H9 (cell line): ENCODE measurements around the gene MCU. TPM values are rescaled to one million over a fixed set of nuclear protein-coding genes. Genes with fewer than 3 reads are reported as not detected.

Experiments
- DNase-seq: peaks from one replicate; pipeline ENCODE4 v3.0.0-alpha.2; 2017
- H2AFZ ChIP-seq: one replicate; pipeline ENCODE4 v1.6.1; 2013; ENCODE audit warnings: mild to moderate bottlenecking, low read length, control low read depth, moderate library complexity
- H2AK5ac ChIP-seq: 2 replicates; pipeline ENCODE4 v1.6.1; 2013; ENCODE audit warnings: low read length, control low read depth, mixed read lengths; ENCODE audit not compliant: insufficient read length
- H2BK120ac ChIP-seq: one replicate; pipeline ENCODE4 v1.6.1; 2013; ENCODE audit warnings: low read depth, mild to moderate bottlenecking, low read length, control low read depth, inconsistent platforms; ENCODE audit not compliant: poor library complexity, severe bottlenecking
- H2BK12ac ChIP-seq: 2 replicates; pipeline ENCODE4 v1.6.1; 2013; ENCODE audit warnings: low read length, control low read depth, mixed read lengths, low read depth; ENCODE audit not compliant: insufficient read length
- H2BK15ac ChIP-seq: 2 replicates; pipeline ENCODE4 v1.6.1; 2013; ENCODE audit warnings: low read depth, low read length, control low read depth
- H2BK20ac ChIP-seq: one replicate; pipeline ENCODE4 v1.6.1; 2013; ENCODE audit warnings: low read depth, mild to moderate bottlenecking, low read length, control low read depth, inconsistent platforms; ENCODE audit not compliant: poor library complexity, severe bottlenecking
- H2BK5ac ChIP-seq: 2 replicates; pipeline ENCODE4 v1.6.1; 2013; ENCODE audit warnings: low read length, control low read depth, mixed read lengths; ENCODE audit not compliant: insufficient read length
- H3K14ac ChIP-seq: 2 replicates; pipeline ENCODE4 v1.6.1; 2013; ENCODE audit warnings: low read length, control low read depth; ENCODE audit not compliant: insufficient read depth
- H3K18ac ChIP-seq: 2 replicates; pipeline ENCODE4 v1.6.1; 2013; ENCODE audit warnings: low read depth, mild to moderate bottlenecking, mixed read lengths, low read length, control low read depth; ENCODE audit not compliant: insufficient read length
- H3K23ac ChIP-seq: 2 replicates; pipeline ENCODE4 v1.6.1; 2013; ENCODE audit warnings: low read length, control low read depth, mixed read lengths, low read depth; ENCODE audit not compliant: insufficient read length
- H3K23me2 ChIP-seq: 2 replicates; pipeline ENCODE4 v1.6.1; 2013; ENCODE audit warnings: low read depth, mild to moderate bottlenecking, mixed read lengths, low read length, control low read depth; ENCODE audit not compliant: insufficient read length, poor library complexity, severe bottlenecking
- H3K27ac ChIP-seq: 2 replicates; pipeline ENCODE4 v1.5.1; 2013; ENCODE audit warnings: low read length, control low read depth, mixed read lengths, low read depth; ENCODE audit not compliant: insufficient read length
- H3K27me3 ChIP-seq: 2 replicates; pipeline ENCODE4 v1.6.1; 2013; ENCODE audit warnings: low read length, control low read depth, inconsistent platforms; ENCODE audit not compliant: insufficient read depth
- H3K4ac ChIP-seq: 2 replicates; pipeline ENCODE4 v1.6.1; 2013; ENCODE audit warnings: low read depth, mild to moderate bottlenecking, control low read depth, inconsistent platforms, low read length, moderate library complexity
- H3K4me1 ChIP-seq: 2 replicates; pipeline ENCODE4 v1.6.1; 2013; ENCODE audit warnings: low read length, control low read depth, inconsistent platforms; ENCODE audit not compliant: insufficient read depth
- H3K4me2 ChIP-seq: 2 replicates; pipeline ENCODE4 v1.6.1; 2013; ENCODE audit warnings: low read length, control low read depth, mixed read lengths; ENCODE audit not compliant: insufficient read length, insufficient read depth
- H3K56ac ChIP-seq: 2 replicates; pipeline ENCODE4 v1.6.1; 2013; ENCODE audit warnings: low read depth, mild to moderate bottlenecking, mixed read lengths, low read length, control low read depth; ENCODE audit not compliant: insufficient read length
- H3K79me1 ChIP-seq: 2 replicates; pipeline ENCODE4 v1.6.1; 2013; ENCODE audit warnings: low read depth, mild to moderate bottlenecking, moderate library complexity, low read length, control low read depth, inconsistent platforms; ENCODE audit not compliant: insufficient read depth, poor library complexity, severe bottlenecking
- H3K79me2 ChIP-seq: 2 replicates; pipeline ENCODE4 v1.6.1; 2013; ENCODE audit warnings: low read length, control low read depth, inconsistent platforms; ENCODE audit not compliant: insufficient read depth
- H3K9ac ChIP-seq: 2 replicates; pipeline ENCODE4 v1.6.1; 2013; ENCODE audit warnings: low read length, control low read depth, mixed read lengths; ENCODE audit not compliant: insufficient read length; ENCODE audit errors: extremely low read depth
- H3K9me3 ChIP-seq: one replicate; pipeline ENCODE4 v1.6.1; 2013; ENCODE audit warnings: low read depth, low read length, inconsistent platforms; ENCODE audit not compliant: control insufficient read depth
- H3T11ph ChIP-seq: one replicate; pipeline ENCODE4 v1.6.1; 2013; ENCODE audit warnings: mild to moderate bottlenecking, low read length, control low read depth, inconsistent platforms
- H4K20me1 ChIP-seq: one replicate; pipeline ENCODE4 v1.6.1; 2013; ENCODE audit not compliant: control insufficient read depth, insufficient read length, insufficient read depth
- H4K5ac ChIP-seq: 2 replicates; pipeline ENCODE4 v1.6.1; 2013; ENCODE audit warnings: low read depth, mild to moderate bottlenecking, mixed read lengths, low read length, control low read depth; ENCODE audit not compliant: insufficient read length
- H4K8ac ChIP-seq: replicated peaks from 2 replicates; pipeline ENCODE4 v1.6.1; 2013; ENCODE audit warnings: low read length, control low read depth, mixed read lengths, low read depth; ENCODE audit not compliant: insufficient read length
- H4K91ac ChIP-seq: 2 replicates; pipeline ENCODE4 v1.6.1; 2013; ENCODE audit warnings: low read depth, mild to moderate bottlenecking, moderate library complexity, mixed read lengths, low read length, control low read depth; ENCODE audit not compliant: insufficient read length
- H3K27ac Mint-ChIP-seq, 3 experiments: 2 replicates in 2 of 3; 3 replicates in 1 of 3; pipeline ENCODE4 v1.8.0; 2020 to 2021; ENCODE audit warnings: mixed read lengths in 3 of 3, mild to moderate bottlenecking in 1 of 3, moderate library complexity in 1 of 3
- H3K27me3 Mint-ChIP-seq: 2 replicates; pipeline ENCODE4 v1.8.0; 2021; ENCODE audit warnings: low read depth, mild to moderate bottlenecking, moderate library complexity, mixed read lengths
- H3K36me3 Mint-ChIP-seq, 3 experiments: 2 replicates in 2 of 3; 3 replicates in 1 of 3; pipeline ENCODE4 v1.8.0; 2020 to 2021; ENCODE audit warnings: low read depth in 3 of 3, mixed read lengths in 3 of 3; ENCODE audit not compliant: insufficient read depth in 1 of 3
- H3K4me1 Mint-ChIP-seq, 2 experiments: 2 replicates each; pipeline ENCODE4 v1.8.0; 2020; ENCODE audit warnings: mixed read lengths in 2 of 2
- H3K4me3 Mint-ChIP-seq, 2 experiments: 2 replicates in 1 of 2; 3 replicates in 1 of 2; pipeline ENCODE4 v1.8.0; 2020 to 2021; ENCODE audit warnings: mild to moderate bottlenecking in 2 of 2, mixed read lengths in 2 of 2, moderate library complexity in 1 of 2
- H3K9me3 Mint-ChIP-seq, 2 experiments: 2 replicates in 1 of 2; 3 replicates in 1 of 2; pipeline ENCODE4 v1.8.0; 2020; ENCODE audit warnings: mild to moderate bottlenecking in 2 of 2, mixed read lengths in 2 of 2, moderate library complexity in 1 of 2
- WGBS: extraction: QIAGEN DNeasy Blood & Tissue Kit; methylation state at CpG from one replicate; pipeline ENCODE4 v1.1.7; 2013; ENCODE audit warnings: missing lambda C conversion rate, low lambda C conversion rate, mixed read lengths; ENCODE audit not compliant: insufficient read length; ENCODE audit errors: extremely low coverage; 5-methylcytosine and 5-hydroxymethylcytosine counted together
- total RNA-seq: library from RNA; stranded (reverse); gene quantifications from 2 replicates; pipeline ENCODE4 v1.2.1, GENCODE V29; 2021
- TF ChIP-seq, protein P1 (sequence below): fragments of 200-600 bp; sonication (generic); conservative IDR thresholded peaks from 3 replicates; pipeline ENCODE4 v1.8.0; 2021; ENCODE audit warnings: antibody characterized with exemption, mild to moderate bottlenecking

Gene MCU
- total RNA-seq, 1 experiment from 2014 or later = 36.6 TPM

DNA sequence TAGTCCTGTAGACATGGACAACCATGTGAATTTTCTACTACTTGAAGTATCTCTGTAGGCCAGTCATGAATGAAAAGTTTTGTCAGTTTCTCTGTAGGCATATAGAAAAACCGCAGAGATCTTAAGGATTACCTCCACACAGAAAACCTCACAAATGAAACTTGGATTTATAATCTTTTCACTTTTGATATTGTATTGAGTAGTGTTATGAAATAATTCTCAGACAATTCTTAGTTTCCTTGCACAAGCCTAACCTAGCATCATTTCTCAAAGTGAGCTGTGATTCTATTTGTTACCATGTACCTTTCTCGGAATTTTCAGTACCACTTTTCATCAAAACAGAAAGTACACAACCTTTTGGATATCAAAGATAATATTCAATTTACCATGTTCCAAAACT lies 150.2 kb downstream of the MCU start:
- Histone ChIP-seq H4K5ac (no peak overlapping the region), H4K8ac (no peak overlapping the region), H3K56ac (no peak overlapping the region), H2BK12ac (no peak overlapping the region), H2AK5ac (no peak overlapping the region), H2BK5ac (no peak overlapping the region), H3K14ac (no peak overlapping the region), H2BK120ac (no peak overlapping the region), H3K23ac (no peak overlapping the region), H3K23me2 (no peaks in the 10 kb centered on the region), H3K27ac (no peak overlapping the region), H4K91ac (no peak overlapping the region), H2BK20ac (no peak overlapping the region), H3K27me3 (no peaks in the 10 kb centered on the region), H3K79me1 (no peaks in the 10 kb centered on the region), H3K79me2 (no peaks in the 10 kb centered on the region; the same call in 1 of the 2 replicates), H3K18ac (no peak overlapping the region), H3K9me3 (no peaks in the 10 kb centered on the region), H2AFZ (no peak overlapping the region), H3K9ac (no peak overlapping the region), H2BK15ac (no peak overlapping the region), H3T11ph (no peak overlapping the region), H3K4me1 (no peaks in the 10 kb centered on the region), H4K20me1 (no peaks in the 10 kb centered on the region), H3K4me2 (no peak overlapping the region), H3K4ac (no peak overlapping the region)
- WGBS = no CpG with 5 or more reads among the region's 2 CpGs
- Mint-ChIP-seq H3K9me3 (no peaks in the 10 kb centered on the region), H3K27me3 (no peaks in the 10 kb centered on the region), H3K4me3 (no peak overlapping the region), H3K27ac (no peak overlapping the region), H3K36me3 (peaks cover 0 to 4% (median 0%) of the 10 kb centered on the region in 3 experiments; a peak in 1 of 7 replicates), H3K4me1 (no peaks in the 10 kb centered on the region)
- TF ChIP-seq, protein P1, sequence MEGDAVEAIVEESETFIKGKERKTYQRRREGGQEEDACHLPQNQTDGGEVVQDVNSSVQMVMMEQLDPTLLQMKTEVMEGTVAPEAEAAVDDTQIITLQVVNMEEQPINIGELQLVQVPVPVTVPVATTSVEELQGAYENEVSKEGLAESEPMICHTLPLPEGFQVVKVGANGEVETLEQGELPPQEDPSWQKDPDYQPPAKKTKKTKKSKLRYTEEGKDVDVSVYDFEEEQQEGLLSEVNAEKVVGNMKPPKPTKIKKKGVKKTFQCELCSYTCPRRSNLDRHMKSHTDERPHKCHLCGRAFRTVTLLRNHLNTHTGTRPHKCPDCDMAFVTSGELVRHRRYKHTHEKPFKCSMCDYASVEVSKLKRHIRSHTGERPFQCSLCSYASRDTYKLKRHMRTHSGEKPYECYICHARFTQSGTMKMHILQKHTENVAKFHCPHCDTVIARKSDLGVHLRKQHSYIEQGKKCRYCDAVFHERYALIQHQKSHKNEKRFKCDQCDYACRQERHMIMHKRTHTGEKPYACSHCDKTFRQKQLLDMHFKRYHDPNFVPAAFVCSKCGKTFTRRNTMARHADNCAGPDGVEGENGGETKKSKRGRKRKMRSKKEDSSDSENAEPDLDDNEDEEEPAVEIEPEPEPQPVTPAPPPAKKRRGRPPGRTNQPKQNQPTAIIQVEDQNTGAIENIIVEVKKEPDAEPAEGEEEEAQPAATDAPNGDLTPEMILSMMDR = no peak
- DNase-seq = no peak
